Measurements from ENCODE around the gene SYT7.
"Not testable (repeated sequence)": the region's sequence is repeated elsewhere in the genome, so short reads cannot be mapped to it uniquely, and the experiment has no call there.

The SYT7 gene, protein sequence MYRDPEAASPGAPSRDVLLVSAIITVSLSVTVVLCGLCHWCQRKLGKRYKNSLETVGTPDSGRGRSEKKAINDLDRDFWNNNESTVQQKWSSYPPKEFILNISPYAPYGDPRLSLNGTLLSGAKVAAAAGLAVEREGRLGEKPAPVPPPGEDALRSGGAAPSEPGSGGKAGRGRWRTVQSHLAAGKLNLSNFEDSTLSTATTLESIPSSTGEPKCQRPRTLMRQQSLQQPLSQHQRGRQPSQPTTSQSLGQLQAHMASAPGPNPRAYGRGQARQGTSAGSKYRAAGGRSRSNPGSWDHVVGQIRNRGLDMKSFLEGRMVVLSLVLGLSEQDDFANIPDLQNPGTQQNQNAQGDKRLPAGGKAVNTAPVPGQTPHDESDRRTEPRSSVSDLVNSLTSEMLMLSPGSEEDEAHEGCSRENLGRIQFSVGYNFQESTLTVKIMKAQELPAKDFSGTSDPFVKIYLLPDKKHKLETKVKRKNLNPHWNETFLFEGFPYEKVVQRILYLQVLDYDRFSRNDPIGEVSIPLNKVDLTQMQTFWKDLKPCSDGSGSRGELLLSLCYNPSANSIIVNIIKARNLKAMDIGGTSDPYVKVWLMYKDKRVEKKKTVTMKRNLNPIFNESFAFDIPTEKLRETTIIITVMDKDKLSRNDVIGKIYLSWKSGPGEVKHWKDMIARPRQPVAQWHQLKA

DNA sequence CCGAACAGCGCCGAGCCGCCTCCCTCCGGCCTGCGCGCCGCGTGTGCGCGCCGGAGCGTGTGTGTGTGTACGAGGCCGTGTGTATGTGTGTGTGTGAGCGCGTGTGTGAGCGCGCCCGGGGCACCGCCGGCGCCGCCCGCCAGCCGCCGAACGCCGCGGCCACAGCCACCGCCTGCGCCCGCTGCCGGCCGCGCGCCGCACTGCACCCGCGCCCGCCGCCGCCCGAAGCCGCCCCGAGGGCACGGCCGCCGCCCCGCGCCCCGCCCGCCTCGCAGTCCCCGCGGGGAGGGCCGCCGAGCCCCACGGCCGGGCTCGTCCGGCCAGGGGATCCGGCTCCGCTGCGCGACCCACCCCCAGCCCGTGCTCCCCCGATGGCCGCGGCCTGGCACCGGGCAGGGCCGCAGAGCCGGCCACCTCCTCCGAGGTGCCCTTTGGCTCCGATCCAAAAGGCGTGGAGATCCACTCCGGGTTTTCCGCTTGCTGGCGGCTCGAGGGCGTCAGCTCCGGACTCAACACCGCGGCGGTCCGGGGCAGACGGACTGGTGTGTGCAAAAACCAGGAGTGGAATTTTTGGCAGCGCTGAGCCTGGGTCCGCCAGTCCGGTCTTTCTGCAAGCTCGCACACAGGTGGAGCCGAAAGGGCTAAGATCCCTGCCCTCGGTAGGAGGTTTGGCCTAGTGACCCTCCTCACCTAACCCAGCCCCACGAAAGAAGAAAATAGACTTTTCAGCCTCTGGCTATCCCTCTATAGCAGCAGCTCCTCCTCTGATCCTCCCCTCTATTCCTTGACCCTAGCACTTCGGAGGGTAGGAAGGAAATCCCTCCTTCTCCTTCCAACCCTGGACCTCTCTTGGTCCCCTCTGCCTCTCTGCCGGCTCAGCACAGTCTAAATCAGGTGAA, at the start of gene SYT7:
TSS of gene SYT7 (minus strand) at position 47 of the 899 bp plus-strand sequence. CDS start 256 bp downstream, outside the sequence.
- DNase-seq (ENCODE audit: low spot score), result peak; percentile 98

DNA sequence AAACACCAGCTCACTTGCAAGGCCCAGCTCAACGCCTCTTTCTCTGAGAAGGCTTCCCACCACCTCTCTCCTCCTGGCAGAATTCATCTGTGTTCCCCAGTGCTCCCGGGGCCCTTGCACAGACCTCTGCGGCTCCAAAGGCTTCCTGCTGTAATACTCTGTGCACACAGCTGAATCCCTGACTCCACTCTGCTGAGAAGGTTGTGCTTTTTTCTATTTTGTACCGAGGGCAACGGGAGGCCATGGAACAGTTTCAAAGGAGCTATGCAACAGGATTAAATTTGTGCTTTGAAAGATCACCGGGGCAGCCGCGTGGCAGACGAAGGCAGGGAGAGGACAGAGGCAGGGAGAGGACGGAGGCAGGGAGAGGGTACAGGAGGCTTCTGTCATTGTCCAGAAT, 49.2 kb upstream of the SYT7 start:
- DNase-seq (ENCODE audit: low spot score), result no peak

DNA sequence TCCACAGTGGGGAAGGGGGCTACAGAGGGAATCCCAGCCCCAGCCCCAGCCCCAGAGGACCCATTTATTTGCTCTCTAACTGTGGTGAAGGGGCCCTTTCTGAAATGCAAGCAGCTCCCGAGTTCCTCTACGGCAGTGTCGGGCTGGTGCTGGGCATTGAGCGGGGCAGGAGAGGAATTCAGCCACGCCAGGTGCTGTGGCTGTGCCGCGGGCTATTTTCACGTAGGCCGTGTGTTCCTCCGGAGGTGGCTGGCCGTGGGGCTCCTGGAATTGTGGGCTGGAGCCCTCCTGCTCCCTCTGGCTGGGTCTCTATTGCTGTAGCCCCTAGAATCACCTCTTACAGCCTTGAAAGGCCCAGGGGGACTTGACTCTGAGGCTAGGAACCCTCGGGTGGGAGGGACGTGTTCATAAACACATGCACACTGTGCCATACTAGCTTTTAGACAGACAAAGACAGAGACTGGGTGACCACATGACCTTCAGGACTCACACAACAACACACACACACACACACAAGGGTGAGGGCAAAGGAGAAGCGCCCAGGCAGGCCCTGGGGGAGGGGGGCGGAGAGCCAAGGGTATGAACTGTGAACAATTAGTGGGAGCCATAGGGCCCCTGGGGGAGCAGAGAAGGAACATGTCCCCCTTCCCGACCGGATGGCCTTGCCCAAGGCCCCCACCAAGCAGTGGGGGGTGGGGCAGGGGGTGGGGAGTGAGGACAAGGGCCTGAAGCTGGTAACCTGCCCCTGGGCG, 48.4 kb upstream of the SYT7 start:
- no peak for DNase-seq (ENCODE audit: low spot score)

DNA sequence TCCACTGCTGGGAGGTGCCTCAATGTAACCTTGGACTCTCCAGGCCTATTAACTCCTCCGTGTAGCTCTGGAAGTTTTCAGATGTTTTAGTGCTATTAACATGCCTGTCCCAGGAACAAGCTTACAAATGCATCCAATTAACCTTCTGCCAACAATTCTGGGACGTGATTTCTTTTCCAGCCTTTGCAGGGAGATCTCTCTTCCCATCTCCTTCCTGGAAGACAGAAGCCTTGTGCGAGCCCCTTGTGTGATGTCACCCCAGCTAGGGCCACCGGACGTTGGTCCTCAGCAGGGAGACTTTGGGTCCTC, 47.7 kb upstream of the SYT7 start:
- no peak for DNase-seq (ENCODE audit: low spot score)

DNA sequence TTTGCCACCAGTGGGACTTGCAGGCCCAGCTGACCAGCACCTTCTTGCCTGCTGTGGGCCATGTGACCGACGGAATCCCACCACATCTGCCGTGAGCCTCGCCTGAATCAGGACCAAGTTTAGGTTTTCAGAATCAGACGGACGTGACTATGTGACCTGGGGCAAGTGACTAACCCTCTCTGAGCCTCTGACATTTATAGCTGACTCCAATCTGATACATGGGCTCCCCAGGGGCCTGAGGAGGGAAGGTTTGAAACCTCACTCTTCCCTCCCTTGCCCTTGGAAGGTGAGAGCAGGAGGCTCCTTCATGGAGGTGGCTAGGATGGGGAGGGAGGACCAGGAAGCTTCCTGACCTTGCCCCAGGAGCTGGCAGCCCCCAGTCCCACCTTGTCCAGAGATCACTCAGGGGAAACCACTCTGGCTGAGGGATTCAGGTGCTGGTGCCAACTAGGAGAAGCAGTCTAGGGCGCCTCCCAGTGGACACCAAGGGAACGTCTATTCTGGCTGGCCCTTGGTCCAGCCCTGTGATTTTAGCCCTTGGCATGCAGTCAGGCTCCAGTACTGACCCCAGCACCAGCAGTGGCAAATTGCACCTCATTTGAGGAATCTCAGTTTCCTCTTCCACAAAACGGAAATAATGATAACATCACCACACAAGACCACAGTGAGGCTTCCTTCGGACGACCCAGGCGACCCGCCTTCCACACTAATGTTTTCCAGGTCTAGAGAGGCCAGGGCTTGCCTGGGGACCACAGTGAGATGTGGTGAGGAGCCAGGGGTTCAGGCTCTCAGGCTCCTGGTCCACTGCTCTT, 47.2 kb upstream of the SYT7 start:
- DNase-seq (ENCODE audit: low spot score), result peak; percentile 84

DNA sequence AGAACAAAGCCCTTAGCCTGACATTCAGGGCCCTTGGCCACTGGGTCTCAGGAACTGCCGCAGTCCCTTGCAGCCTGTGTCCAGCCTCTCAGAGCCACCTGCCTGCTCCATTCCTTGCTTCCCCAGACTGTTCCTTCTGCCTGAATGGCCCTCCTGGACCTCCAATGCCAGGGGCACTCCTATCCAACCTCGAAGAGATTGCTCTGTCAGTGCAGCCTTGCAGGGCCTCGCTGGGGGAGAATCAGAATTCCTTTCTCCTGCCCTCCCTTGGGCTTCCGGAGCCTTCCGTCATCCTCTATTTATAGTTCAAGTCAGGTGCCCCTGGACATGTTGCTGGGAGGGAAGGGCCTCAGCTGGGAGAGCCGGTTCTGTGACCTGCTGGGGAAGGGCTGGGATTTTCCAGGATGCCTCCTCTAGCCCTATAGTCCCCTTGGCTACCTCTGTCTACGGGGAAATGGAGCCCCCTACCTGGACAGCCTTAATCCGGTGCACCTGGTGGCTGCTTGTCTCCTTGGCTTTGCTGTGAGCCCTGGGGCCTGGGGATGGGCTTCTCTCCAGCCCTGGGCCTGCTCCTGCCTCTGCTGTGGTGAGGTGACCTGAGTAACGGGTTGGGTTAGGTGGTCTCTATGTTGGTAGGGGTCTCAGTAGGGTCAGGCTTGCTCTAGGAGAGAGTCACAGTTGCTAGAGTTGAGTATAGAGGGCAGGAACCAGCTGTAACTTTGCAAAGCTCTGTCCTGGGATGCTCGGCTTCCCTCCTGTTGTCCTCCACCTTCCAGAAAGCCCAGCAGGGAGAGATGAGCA, 45.9 kb upstream of the SYT7 start:
- DNase-seq (ENCODE audit: low spot score), result peak; percentile 79

DNA sequence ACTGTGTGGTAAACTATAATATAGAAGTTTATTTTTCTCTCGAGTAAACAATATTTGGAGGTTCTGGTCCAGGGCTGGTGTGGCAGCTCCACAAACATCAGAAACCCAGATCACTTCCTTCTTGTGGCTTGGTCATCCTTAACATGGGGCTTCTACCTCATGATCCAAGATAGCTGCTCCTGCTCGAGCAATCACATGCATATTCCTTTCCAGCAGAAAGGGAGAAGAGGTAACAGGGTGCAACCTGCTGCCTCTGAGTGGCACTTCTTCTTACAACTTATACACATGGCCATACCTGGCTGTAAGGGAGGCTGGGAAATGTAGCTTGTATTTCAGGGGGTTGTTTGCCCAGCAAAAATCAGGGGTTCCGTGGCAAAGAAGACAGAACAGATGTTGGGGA, 44.6 kb upstream of the SYT7 start:
- no peak for DNase-seq (ENCODE audit: low spot score)

DNA sequence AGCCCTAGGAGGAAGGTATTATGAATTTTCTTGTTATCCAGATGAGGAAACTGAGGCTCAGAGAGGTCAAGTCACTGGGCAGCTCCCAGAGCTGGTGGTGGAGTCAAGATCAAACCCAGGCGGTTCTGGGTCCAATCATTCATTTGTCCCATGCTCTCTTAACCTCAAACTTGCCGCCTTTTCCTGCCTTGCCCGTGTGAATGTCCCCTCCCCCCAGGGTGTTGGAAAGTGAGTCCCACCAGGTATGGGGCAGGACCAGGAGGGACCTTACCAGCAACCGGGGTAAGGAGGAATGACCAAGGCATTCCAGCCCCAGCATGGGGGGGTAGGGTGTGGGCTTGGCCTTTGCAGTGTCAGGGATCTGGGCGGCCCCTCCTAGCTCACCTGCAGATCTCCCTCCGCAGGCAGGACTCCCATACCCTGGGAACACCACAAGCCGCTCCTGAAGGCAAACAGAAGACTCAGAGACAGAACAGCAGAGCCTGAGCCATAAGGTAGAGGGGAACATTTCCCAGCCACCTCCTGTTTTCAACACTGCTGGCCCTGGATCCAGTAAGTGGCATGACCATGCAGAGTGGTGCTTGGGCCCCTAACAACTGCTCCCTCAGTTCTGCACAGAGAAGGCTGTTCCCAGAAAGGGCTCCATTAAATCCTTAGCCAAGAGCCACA, 41.2 kb upstream of the SYT7 start:
- no peak for DNase-seq (ENCODE audit: low spot score)

DNA sequence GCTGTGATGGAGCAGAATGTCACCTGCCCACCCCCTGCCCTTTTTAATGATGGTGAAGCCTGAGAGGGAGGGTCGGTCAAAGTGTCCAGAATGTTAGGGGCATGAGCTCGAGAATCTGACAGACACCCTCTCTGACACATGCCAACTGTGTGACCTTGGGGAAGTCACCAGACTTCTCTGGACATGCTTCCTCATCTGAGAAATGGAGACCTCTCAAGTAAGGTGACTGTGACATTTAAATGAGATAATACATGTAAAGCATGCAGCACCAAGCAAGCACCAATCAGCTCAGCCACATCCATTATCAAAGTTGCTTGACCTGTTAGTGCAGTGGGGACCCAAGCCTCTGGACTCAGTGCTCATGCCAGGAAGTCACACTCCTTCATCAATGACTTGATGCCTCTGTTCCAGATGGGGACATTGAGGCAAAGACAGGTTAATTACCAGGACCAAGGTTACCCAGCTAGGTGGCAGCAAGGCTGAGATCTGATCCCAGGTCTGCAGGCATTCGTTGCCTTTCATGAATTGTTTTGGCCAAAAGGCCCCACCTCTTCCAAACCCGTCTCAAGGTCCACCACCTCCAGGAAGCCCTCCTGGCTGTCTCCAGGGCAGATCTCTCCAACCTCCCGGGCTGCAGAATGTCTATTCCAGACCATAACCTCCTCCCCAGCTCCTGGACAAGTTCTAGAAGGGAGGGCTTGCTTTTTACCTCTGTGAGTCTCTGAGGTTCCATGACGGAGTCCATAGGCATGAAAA, 38.8 kb upstream of the SYT7 start:
- no peak for DNase-seq (ENCODE audit: low spot score)

DNA sequence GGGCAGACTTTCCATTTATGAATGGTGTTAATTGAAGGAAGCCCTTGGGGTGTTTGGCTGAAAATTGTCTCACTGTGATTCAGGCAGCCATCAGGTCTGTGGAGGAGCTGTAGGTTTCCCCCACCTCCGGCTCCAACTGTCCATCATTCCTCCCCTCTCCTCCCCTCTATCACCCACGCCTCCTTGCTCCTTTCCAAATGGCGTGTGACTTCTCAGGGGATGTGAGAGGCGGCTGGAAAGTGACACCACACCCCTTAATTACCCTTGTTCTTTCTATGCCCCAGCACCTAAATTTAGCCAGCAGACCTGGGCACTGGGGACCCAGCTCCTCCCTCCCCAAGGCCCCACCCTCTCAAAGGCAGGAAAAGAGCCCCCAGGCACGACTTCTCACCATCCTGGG, 38.1 kb upstream of the SYT7 start:
- no peak for DNase-seq (ENCODE audit: low spot score)

DNA sequence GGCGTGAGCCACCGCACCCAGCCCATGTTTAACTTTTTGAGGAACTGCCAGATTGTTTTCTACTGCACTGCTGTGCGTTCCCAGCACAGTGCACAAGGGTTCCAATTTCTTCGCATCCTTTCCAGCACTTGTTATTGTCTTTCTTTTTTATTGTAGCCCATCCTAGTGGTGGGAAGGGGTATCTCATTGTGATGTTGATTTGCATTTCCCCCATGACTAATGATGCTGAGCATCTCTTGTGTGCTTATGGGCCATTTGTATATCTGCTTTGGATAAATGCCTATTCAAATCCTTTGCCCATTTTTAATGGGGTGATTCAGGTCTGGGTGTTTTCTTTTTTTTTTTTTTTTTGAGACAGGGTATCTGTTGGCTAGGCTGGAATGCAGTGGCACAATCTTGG, 36.6 kb upstream of the SYT7 start:
- no peak for DNase-seq (ENCODE audit: low spot score)

DNA sequence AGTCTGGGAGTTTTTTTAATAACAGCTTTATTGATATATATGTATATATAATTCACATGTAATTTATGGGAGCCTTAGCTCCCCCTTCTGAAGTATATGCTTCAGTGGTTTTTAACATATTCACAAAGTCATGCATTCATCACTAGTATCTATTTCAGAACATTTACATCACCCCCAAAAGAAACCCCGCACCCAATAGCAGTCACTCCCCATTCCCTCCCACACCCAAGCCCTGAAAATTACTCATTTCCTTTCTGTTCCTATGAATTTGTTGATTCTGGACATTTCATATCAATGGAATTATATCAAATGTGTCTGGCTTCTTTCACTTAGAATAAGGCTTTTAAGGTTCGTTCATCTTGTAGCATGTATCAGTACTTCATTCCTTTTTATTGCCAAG, 35.6 kb upstream of the SYT7 start:
- DNase-seq (ENCODE audit: low spot score), result peak; percentile 69

DNA sequence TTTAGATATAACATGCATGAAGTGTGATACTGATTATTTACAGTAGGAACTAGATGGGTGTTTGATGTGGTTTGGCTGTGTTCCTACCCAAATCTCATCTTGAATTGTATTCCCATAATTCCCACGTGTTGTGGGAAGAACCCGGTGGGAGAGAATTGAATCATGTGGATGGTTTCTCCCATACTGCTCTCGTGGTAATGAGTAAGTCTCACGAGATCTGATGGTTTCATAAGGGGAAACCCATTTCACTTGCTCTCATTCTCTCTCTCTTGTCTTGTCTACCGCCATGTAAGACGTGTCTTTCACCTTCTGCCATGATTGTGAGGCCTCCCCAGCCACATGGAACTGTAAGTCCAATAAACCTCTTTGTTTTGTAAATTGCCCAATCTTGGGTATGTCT, 33.9 kb upstream of the SYT7 start:
- DNase-seq (ENCODE audit: low spot score), result not testable (repeated sequence)

DNA sequence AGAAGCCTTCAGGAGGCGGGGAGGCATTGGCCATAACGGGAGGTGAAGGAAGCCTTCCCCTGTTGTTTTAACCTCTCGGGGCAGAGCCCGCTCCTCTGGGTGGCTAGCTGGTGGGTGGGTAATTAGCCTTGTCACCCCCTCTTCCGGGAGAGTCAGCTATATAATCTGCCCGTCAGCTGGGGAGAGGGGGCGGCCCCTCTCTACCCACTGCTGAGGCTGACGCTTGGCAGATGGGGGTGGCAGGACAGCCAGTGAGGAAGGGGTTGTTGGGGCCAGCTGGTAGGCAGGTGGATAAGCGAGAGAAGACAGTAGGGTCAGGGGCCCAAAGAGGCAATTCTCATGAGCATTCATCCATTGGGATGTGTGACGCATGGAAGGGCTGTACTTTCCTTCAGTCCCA, 33.0 kb upstream of the SYT7 start:
- DNase-seq (ENCODE audit: low spot score), result no peak

DNA sequence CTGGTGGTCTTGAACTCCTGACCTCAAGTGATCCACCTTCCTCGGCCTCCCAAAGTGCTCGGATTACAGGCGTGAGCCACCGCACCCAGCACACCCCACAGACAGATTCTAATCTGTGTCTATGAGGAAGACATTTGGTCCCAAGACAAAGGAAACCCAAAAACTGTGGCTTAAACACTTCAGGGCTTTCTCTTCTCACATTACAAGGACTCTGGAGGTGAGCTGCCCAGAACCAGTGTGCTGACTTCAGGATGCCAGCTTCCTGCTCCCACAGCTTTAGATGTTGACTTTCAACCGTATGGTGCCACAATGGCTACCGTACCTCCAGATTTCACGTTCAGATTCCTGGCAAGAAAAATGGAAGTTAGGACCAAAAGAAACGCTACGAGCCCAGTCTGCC, 32.2 kb upstream of the SYT7 start:
- DNase-seq (ENCODE audit: low spot score), result no peak

DNA sequence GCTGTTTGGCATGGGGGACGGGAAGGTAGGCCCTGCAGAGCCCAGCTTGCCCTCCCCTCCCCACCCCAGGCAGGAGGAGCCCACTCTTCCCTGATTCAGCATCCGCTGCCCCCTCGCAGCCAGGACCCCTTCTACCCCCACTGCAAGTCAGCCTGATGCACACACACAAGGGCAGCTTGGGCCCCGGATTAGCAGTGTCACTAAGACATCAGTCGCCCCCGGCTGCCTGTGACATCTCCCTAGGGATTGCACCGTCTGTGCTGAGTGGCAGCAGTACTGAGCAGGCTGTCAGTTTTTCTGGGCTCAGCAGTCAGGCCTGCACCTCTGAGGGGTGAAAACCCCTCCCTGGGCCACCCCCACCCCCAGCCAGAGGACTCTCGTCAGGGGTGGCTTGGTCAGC, 30.4 kb upstream of the SYT7 start:
- no peak for DNase-seq (ENCODE audit: low spot score)

DNA sequence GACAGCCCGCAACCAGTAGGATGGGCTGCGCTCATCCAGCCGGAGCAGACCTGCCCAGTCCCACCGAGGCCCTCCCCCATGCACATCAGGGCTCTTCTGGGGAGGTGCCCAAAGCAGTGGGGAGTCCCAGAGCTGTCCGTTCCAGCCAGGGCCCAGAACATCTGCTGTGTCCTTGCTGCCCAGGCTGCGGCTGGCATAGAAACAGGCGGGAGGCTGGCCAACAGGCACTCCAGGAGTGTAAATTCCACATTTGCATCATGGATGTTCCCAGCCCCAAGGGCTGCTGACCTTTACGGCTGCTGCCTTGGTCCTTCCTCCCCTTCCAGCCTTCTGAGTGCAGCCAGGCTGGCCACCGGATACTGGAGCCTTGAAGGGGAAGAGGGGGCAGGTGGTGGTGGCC, 30.0 kb upstream of the SYT7 start:
- DNase-seq (ENCODE audit: low spot score), result no peak

DNA sequence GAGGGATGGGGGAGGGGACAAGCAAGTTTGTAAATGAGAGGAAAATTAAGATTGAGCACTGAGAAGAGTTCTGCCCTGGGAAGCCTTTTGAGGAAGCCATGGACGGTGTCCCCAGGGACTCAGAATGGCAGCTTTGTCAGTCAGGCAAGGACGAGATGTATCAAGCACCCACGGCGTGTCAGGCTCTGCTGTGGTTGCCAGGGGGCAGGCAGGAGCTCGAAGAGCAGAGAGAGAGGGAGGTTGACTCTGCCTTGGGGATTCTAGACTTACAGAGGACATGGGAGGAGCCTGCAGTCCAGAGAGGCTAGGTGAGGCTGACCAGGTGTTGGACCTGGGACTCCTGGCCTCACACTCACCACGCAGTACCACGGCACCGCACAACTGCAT, 29.1 kb upstream of the SYT7 start:
- DNase-seq (ENCODE audit: low spot score), result peak; percentile 65
